ENCODE results near the gene SLC37A3. TPM values are rescaled to one million over a fixed set of nuclear protein-coding genes. Genes with fewer than 3 reads are reported as not detected.
A peak's percentile ranks its signal among the peaks of the same experiment; 100 is the strongest.

Gene SLC37A3
- total RNA-seq, 1 donor from 2014 or later, result 71.0 TPM

DNA sequence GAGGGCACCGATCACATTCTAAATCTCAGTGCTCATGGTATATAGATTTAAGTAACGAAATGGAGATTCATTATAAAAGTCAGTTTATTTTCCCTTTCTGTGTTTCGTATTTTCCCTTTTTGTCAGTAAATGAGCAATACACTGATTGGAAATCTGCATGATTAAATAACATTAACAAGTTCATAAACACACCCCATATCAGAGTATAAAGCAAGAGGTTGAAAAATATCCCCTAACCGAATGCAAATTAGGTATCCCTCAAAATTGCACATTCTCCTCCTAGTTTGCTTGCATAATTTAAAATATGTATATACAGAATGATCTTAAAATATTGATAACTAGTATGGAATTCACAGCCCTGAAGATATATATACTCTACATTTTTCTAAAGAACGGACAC lies 64.6 kb downstream of the SLC37A3 start:
- Mint-ChIP-seq H3K27me3 (ENCODE audit: low read depth, unreplicated experiment) (no peaks in the 10 kb centered on the region), H3K27ac (ENCODE audit: unreplicated experiment) (no peak overlapping the region), H3K36me3 (ENCODE audit: low read depth, unreplicated experiment) (peaks cover 13% of the 10 kb centered on the region), H3K4me3 (ENCODE audit: unreplicated experiment) (no peak overlapping the region), H3K9me3 (ENCODE audit: unreplicated experiment) (no peaks in the 10 kb centered on the region), H3K4me1 (ENCODE audit: low read depth, unreplicated experiment) (no peaks in the 10 kb centered on the region)
- FAIRE-seq (peak; percentile 9), DNase-seq (ENCODE audit: low read depth) (no peak)
- H3K4me2 ChIP-seq (ENCODE audit: low read length), result no peak overlapping the region
- H2AFZ ChIP-seq (ENCODE audit: low read depth, low read length), result no peak overlapping the region
- peaks cover 23% of the 10 kb centered on the region for H3K36me3 ChIP-seq (ENCODE audit: insufficient read depth, low read length)
- no peak overlapping the region for H3K27ac ChIP-seq (ENCODE audit: low read depth, low read length)
- H3K9me3 ChIP-seq (ENCODE audit: insufficient read depth, low read depth, low read length), result no peaks in the 10 kb centered on the region
- TF ChIP-seq, protein P1, sequence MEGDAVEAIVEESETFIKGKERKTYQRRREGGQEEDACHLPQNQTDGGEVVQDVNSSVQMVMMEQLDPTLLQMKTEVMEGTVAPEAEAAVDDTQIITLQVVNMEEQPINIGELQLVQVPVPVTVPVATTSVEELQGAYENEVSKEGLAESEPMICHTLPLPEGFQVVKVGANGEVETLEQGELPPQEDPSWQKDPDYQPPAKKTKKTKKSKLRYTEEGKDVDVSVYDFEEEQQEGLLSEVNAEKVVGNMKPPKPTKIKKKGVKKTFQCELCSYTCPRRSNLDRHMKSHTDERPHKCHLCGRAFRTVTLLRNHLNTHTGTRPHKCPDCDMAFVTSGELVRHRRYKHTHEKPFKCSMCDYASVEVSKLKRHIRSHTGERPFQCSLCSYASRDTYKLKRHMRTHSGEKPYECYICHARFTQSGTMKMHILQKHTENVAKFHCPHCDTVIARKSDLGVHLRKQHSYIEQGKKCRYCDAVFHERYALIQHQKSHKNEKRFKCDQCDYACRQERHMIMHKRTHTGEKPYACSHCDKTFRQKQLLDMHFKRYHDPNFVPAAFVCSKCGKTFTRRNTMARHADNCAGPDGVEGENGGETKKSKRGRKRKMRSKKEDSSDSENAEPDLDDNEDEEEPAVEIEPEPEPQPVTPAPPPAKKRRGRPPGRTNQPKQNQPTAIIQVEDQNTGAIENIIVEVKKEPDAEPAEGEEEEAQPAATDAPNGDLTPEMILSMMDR (IDR thresholded peaks at IDR 0.05; ENCODE audit: insufficient read depth, low read depth, low read length), result no peak
- no peak for TF ChIP-seq EZH2 (IDR thresholded peaks at IDR 0.05; ENCODE audit: insufficient read depth, low read length)
- H3K79me2 ChIP-seq (ENCODE audit: insufficient read depth, low read length), result no peaks in the 10 kb centered on the region
- no peak overlapping the region for H3K9ac ChIP-seq (ENCODE audit: low read length)
- no peaks in the 10 kb centered on the region for H3K4me1 ChIP-seq (ENCODE audit: insufficient read depth, low read length)
- peaks cover 5% of the 10 kb centered on the region for H4K20me1 ChIP-seq (ENCODE audit: insufficient read depth, low read length)
- no peak overlapping the region for H3K4me3 ChIP-seq (ENCODE audit: insufficient read depth, low read depth, low read length)
- no peaks in the 10 kb centered on the region for H3K27me3 ChIP-seq (ENCODE audit: insufficient read depth, low read length)

GRCh38 chr7:140333223-140333622 lies 65.1 kb downstream of the SLC37A3 start:
- H3K27me3 Mint-ChIP-seq (ENCODE audit: low read depth, unreplicated experiment), result no peaks in the 10 kb centered on the region
- Histone ChIP-seq H3K27me3 (ENCODE audit: insufficient read depth, low read length) (no peaks in the 10 kb centered on the region), H4K20me1 (ENCODE audit: insufficient read depth, low read length) (peaks cover 5% of the 10 kb centered on the region), H3K36me3 (ENCODE audit: insufficient read depth, low read length) (peaks cover 23% of the 10 kb centered on the region), H2AFZ (ENCODE audit: low read depth, low read length) (no peak overlapping the region), H3K9ac (ENCODE audit: low read length) (no peak overlapping the region), H3K4me2 (ENCODE audit: low read length) (no peak overlapping the region), H3K4me1 (ENCODE audit: insufficient read depth, low read length) (no peaks in the 10 kb centered on the region), H3K79me2 (ENCODE audit: insufficient read depth, low read length) (no peaks in the 10 kb centered on the region), H3K9me3 (ENCODE audit: insufficient read depth, low read depth, low read length) (no peaks in the 10 kb centered on the region), H3K4me3 (ENCODE audit: insufficient read depth, low read depth, low read length) (no peak overlapping the region), H3K27ac (ENCODE audit: low read depth, low read length) (no peak overlapping the region)
- H3K9me3 Mint-ChIP-seq (ENCODE audit: unreplicated experiment), result no peaks in the 10 kb centered on the region
- peaks cover 13% of the 10 kb centered on the region for H3K36me3 Mint-ChIP-seq (ENCODE audit: low read depth, unreplicated experiment)
- no peak overlapping the region for H3K27ac Mint-ChIP-seq (ENCODE audit: unreplicated experiment)
- no peak overlapping the region for H3K4me3 Mint-ChIP-seq (ENCODE audit: unreplicated experiment)
- FAIRE-seq (no peak), DNase-seq (ENCODE audit: low read depth) (no peak)
- H3K4me1 Mint-ChIP-seq (ENCODE audit: low read depth, unreplicated experiment), result no peaks in the 10 kb centered on the region
- TF ChIP-seq, protein P1 (IDR thresholded peaks at IDR 0.05; ENCODE audit: insufficient read depth, low read depth, low read length), result no peak
- no peak for TF ChIP-seq EZH2 (IDR thresholded peaks at IDR 0.05; ENCODE audit: insufficient read depth, low read length)

DNA sequence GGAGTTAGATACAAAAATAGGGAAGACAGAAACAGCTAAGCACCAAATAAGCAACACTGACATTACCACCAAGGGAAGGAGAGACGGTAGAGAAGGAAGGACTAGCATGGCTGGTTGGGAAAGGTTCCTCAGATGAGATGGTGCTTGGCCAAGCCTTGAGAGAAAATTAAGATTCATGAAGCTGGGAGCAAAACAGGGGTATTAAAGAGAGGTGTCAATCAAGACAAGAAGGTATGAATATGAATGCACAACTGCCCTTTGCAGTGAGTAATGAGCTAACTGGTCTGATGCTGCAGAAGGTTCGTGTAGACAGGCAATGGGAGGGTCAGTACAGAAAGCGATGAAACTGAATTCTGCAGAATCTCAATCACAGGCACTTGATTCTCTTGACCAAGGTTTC lies 67.7 kb downstream of the SLC37A3 start:
- Mint-ChIP-seq H3K27ac (ENCODE audit: unreplicated experiment) (no peak overlapping the region), H3K36me3 (ENCODE audit: low read depth, unreplicated experiment) (peaks cover 13% of the 10 kb centered on the region), H3K27me3 (ENCODE audit: low read depth, unreplicated experiment) (peaks cover 2% of the 10 kb centered on the region), H3K9me3 (ENCODE audit: unreplicated experiment) (no peaks in the 10 kb centered on the region), H3K4me3 (ENCODE audit: unreplicated experiment) (no peak overlapping the region), H3K4me1 (ENCODE audit: low read depth, unreplicated experiment) (no peaks in the 10 kb centered on the region)
- peaks cover 18% of the 10 kb centered on the region for H3K36me3 ChIP-seq (ENCODE audit: insufficient read depth, low read length)
- TF ChIP-seq, protein P1 (IDR thresholded peaks at IDR 0.05; ENCODE audit: insufficient read depth, low read depth, low read length), result no peak
- no peaks in the 10 kb centered on the region for H3K4me1 ChIP-seq (ENCODE audit: insufficient read depth, low read length)
- H3K9ac ChIP-seq (ENCODE audit: low read length), result no peak overlapping the region
- no peak overlapping the region for H2AFZ ChIP-seq (ENCODE audit: low read depth, low read length)
- FAIRE-seq, result no peak
- no peak overlapping the region for H3K27ac ChIP-seq (ENCODE audit: low read depth, low read length)
- no peak overlapping the region for H3K4me3 ChIP-seq (ENCODE audit: insufficient read depth, low read depth, low read length)
- H3K9me3 ChIP-seq (ENCODE audit: insufficient read depth, low read depth, low read length), result no peaks in the 10 kb centered on the region
- DNase-seq (ENCODE audit: low read depth), result no peak
- no peaks in the 10 kb centered on the region for H3K27me3 ChIP-seq (ENCODE audit: insufficient read depth, low read length)
- peaks cover 6% of the 10 kb centered on the region for H4K20me1 ChIP-seq (ENCODE audit: insufficient read depth, low read length)
- H3K79me2 ChIP-seq (ENCODE audit: insufficient read depth, low read length), result no peaks in the 10 kb centered on the region
- H3K4me2 ChIP-seq (ENCODE audit: low read length), result no peak overlapping the region
